ENCODE data around the gene CD300LF. TPM values are rescaled to one million over a fixed set of nuclear protein-coding genes. Genes with fewer than 3 reads are reported as not detected.

CD300LF gene
- total RNA-seq, 1 experiment from 2014 or later, result not detected

GRCh38 chr17:74731347-74731605, 18.6 kb upstream of the CD300LF start:
- Mint-ChIP-seq H3K27ac (ENCODE audit: unreplicated experiment) (no peak overlapping the region), H3K27me3 (ENCODE audit: unreplicated experiment) (peaks cover 6% of the 10 kb centered on the region), H3K36me3 (ENCODE audit: insufficient read depth, unreplicated experiment) (no peaks in the 10 kb centered on the region), H3K9me3 (ENCODE audit: low read depth, unreplicated experiment) (no peaks in the 10 kb centered on the region), H3K4me3 (ENCODE audit: low read depth, unreplicated experiment) (no peak overlapping the region), H3K4me1 (ENCODE audit: low read depth, unreplicated experiment) (peaks cover 3% of the 10 kb centered on the region)
- no peak for DNase-seq
- TF ChIP-seq CTCF (IDR thresholded peaks at IDR 0.05; ENCODE audit: unreplicated experiment), result no peak
- CTCF ChIA-PET, result no interaction called here
- no TSS peak for BruUV-seq (replicated peaks)
- intact Hi-C loops (cut with micrococcal nuclease; ENCODE audit: unreplicated experiment), result no loop called here

- peaks cover under 1% of the 10 kb centered on the region for H3K27me3 Mint-ChIP-seq (ENCODE audit: unreplicated experiment)
- DNase-seq, result no peak
- no peaks in the 10 kb centered on the region for H3K9me3 Mint-ChIP-seq (ENCODE audit: low read depth, unreplicated experiment)
- CTCF ChIA-PET, result interaction anchor here (0.6 kb wide), 1 partner anchor 276 kb away, joined by 3 read pairs; no protein-coding TSS in a partner anchor
- H3K4me1 Mint-ChIP-seq (ENCODE audit: low read depth, unreplicated experiment), result no peaks in the 10 kb centered on the region
- no peak for TF ChIP-seq CTCF (IDR thresholded peaks at IDR 0.05; ENCODE audit: unreplicated experiment)
- H3K36me3 Mint-ChIP-seq (ENCODE audit: insufficient read depth, unreplicated experiment), result no peaks in the 10 kb centered on the region
- no peak overlapping the region for H3K4me3 Mint-ChIP-seq (ENCODE audit: low read depth, unreplicated experiment)
- intact Hi-C loops (cut with micrococcal nuclease; ENCODE audit: unreplicated experiment), result no loop called here
- no peak overlapping the region for H3K27ac Mint-ChIP-seq (ENCODE audit: unreplicated experiment)
- no TSS peak for BruUV-seq (replicated peaks)
Measured at GRCh38 chr17:74730491-74731346, 18.0 kb upstream of the CD300LF start.

- Mint-ChIP-seq H3K9me3 (ENCODE audit: low read depth, unreplicated experiment) (no peaks in the 10 kb centered on the region), H3K4me1 (ENCODE audit: low read depth, unreplicated experiment) (no peaks in the 10 kb centered on the region), H3K36me3 (ENCODE audit: insufficient read depth, unreplicated experiment) (no peaks in the 10 kb centered on the region), H3K4me3 (ENCODE audit: low read depth, unreplicated experiment) (no peak overlapping the region), H3K27ac (ENCODE audit: unreplicated experiment) (no peak overlapping the region), H3K27me3 (ENCODE audit: unreplicated experiment) (no peaks in the 10 kb centered on the region)
- no peak for TF ChIP-seq CTCF (IDR thresholded peaks at IDR 0.05; ENCODE audit: unreplicated experiment)
- BruUV-seq (replicated peaks), result no TSS peak
- CTCF ChIA-PET, result no interaction called here
- intact Hi-C loops (cut with micrococcal nuclease; ENCODE audit: unreplicated experiment), result no loop called here
- DNase-seq, result no peak
Measured at GRCh38 chr17:74729866-74730265, 17.1 kb upstream of the CD300LF start.

GRCh38 chr17:74729368-74729767, 16.6 kb upstream of the CD300LF start:
- intact Hi-C loops (cut with micrococcal nuclease; ENCODE audit: unreplicated experiment), result no loop called here
- Mint-ChIP-seq H3K36me3 (ENCODE audit: insufficient read depth, unreplicated experiment) (no peaks in the 10 kb centered on the region), H3K4me3 (ENCODE audit: low read depth, unreplicated experiment) (no peak overlapping the region), H3K27me3 (ENCODE audit: unreplicated experiment) (no peaks in the 10 kb centered on the region), H3K9me3 (ENCODE audit: low read depth, unreplicated experiment) (no peaks in the 10 kb centered on the region), H3K4me1 (ENCODE audit: low read depth, unreplicated experiment) (no peaks in the 10 kb centered on the region), H3K27ac (ENCODE audit: unreplicated experiment) (no peak overlapping the region)
- TF ChIP-seq CTCF (IDR thresholded peaks at IDR 0.05; ENCODE audit: unreplicated experiment), result no peak
- BruUV-seq (replicated peaks), result no TSS peak
- DNase-seq, result no peak
- CTCF ChIA-PET, result no interaction called here
